Measurements from ENCODE around the gene AMBRA1. TPM values are rescaled to one million over a fixed set of nuclear protein-coding genes. Genes with fewer than 3 reads are reported as not detected.

The AMBRA1 gene
- total and polyA plus RNA-seq, 12 donors, result 5.2 to 23.3 (median 16.0) TPM

GRCh38 chr11:46489656-46490560 lies 103.9 kb downstream of the AMBRA1 start:
- Histone ChIP-seq H3K36me3 (peaks cover 0 to 41% (median 7%) of the 10 kb centered on the region in 9 donors), H3K27ac (no peak overlapping the region), H3K27me3 (no peaks in the 10 kb centered on the region), H3K4me3 (no peak overlapping the region), H3K9me3 (no peaks in the 10 kb centered on the region), H3K4me1 (peaks cover 0 to 50% (median 36%) of the 10 kb centered on the region in 9 donors)
- ATAC-seq (peak in 5 of 8 donors; percentile 34 to 59 (median 51)), DNase-seq (no peak)
- TF ChIP-seq CTCF (IDR thresholded peaks at IDR 0.05), result peak in 8 of 9 donors; percentile 18 to 67 (median 59)
- intact Hi-C loops (cut with DNase I), result loop anchor here in 8 of 10 donors (2.0 to 10.0 kb wide), 4 partner anchors 37 to 47 kb away; no protein-coding TSS in a partner anchor
- WGBS, 2 donors, result 69% methylated on average over 6 of the region's 6 CpGs

- Histone ChIP-seq H3K27ac (no peak overlapping the region), H3K4me1 (peaks cover 3 to 26% (median 12%) of the 10 kb centered on the region in 9 donors), H3K9me3 (no peaks in the 10 kb centered on the region), H3K4me3 (no peak overlapping the region), H3K36me3 (peaks cover 0 to 18% (median 0%) of the 10 kb centered on the region in 9 donors), H3K27me3 (no peaks in the 10 kb centered on the region)
- intact Hi-C loops (cut with DNase I), result loop anchor here in 1 of 10 donors (10.0 kb wide), 1 partner anchor 49 kb away; no protein-coding TSS in a partner anchor
- ATAC-seq, result no peak
- TF ChIP-seq CTCF (IDR thresholded peaks at IDR 0.05), result no peak
- 44 to 70% methylated on average over 4 of the region's 4 CpGs for WGBS, 2 donors
- no peak for DNase-seq
Observed at GRCh38 chr11:46485856-46486443, 107.9 kb downstream of the AMBRA1 start.

- Histone ChIP-seq H3K27me3 (no peaks in the 10 kb centered on the region), H3K27ac (no peak overlapping the region), H3K4me3 (no peak overlapping the region), H3K9me3 (no peaks in the 10 kb centered on the region), H3K4me1 (peaks cover 0 to 23% (median 3%) of the 10 kb centered on the region in 9 donors), H3K36me3 (peaks cover 0 to 10% (median 0%) of the 10 kb centered on the region in 9 donors)
- ATAC-seq, result no peak
- intact Hi-C loops (cut with DNase I), result loop anchor here in 1 of 10 donors (10.0 kb wide), 1 partner anchor 51 kb away; no protein-coding TSS in a partner anchor
- DNase-seq, result no peak
- no peak for TF ChIP-seq CTCF (IDR thresholded peaks at IDR 0.05)
Observed at GRCh38 chr11:46484101-46484500, 109.7 kb downstream of the AMBRA1 start.

GRCh38 chr11:46480909-46481308 lies 112.9 kb downstream of the AMBRA1 start:
- ATAC-seq (no peak), DNase-seq (no peak)
- Histone ChIP-seq H3K27me3 (no peaks in the 10 kb centered on the region), H3K9me3 (no peaks in the 10 kb centered on the region), H3K4me1 (peaks cover 0 to 23% (median 2%) of the 10 kb centered on the region in 9 donors), H3K4me3 (no peak overlapping the region), H3K36me3 (peaks cover 0 to 10% (median 0%) of the 10 kb centered on the region in 9 donors), H3K27ac (no peak overlapping the region)
- 45 to 52% methylated on average over 3 of the region's 3 CpGs for WGBS, 2 donors
- intact Hi-C loops (cut with DNase I), result loop anchor here in 1 of 10 donors (10.0 kb wide), 1 partner anchor 54 kb away; no protein-coding TSS in a partner anchor
- TF ChIP-seq CTCF (IDR thresholded peaks at IDR 0.05), result no peak
